ENCODE results near the gene PCDH1.

Gene PCDH1

GRCh38 chr5:141853895-141854626, 24.1 kb downstream of the PCDH1 start:
- no peak for DNase-seq (ENCODE audit: low read depth)

GRCh38 chr5:141852448-141852847, 25.8 kb downstream of the PCDH1 start:
- DNase-seq (ENCODE audit: low read depth), result no peak

- no peak for DNase-seq (ENCODE audit: low read depth)
These were observed 26.9 kb downstream of the PCDH1 start for GRCh38 chr5:141851195-141851874.

- no peak for DNase-seq (ENCODE audit: low read depth)
These were observed 27.4 kb downstream of the PCDH1 start for GRCh38 chr5:141850786-141851185.

GRCh38 chr5:141850244-141850768, 27.9 kb downstream of the PCDH1 start:
- no peak for DNase-seq (ENCODE audit: low read depth)

GRCh38 chr5:141849415-141850243, 28.6 kb downstream of the PCDH1 start:
- no peak for DNase-seq (ENCODE audit: low read depth)

GRCh38 chr5:141848744-141849414, 29.3 kb downstream of the PCDH1 start:
- DNase-seq (ENCODE audit: low read depth), result no peak

- no peak for DNase-seq (ENCODE audit: low read depth)
These were observed 32.2 kb downstream of the PCDH1 start for GRCh38 chr5:141846031-141846430.

- DNase-seq (ENCODE audit: low read depth), result no peak
These were observed 32.8 kb downstream of the PCDH1 start for GRCh38 chr5:141845371-141845851.

- no peak for DNase-seq (ENCODE audit: low read depth)
These were observed 33.7 kb downstream of the PCDH1 start for GRCh38 chr5:141844414-141845097.

- no peak for DNase-seq (ENCODE audit: low read depth)
These were observed 34.9 kb downstream of the PCDH1 start for GRCh38 chr5:141843156-141843927.

- no peak for DNase-seq (ENCODE audit: low read depth)
These were observed 36.6 kb downstream of the PCDH1 start for GRCh38 chr5:141841378-141842180.

- no peak for DNase-seq (ENCODE audit: low read depth)
These were observed 37.3 kb downstream of the PCDH1 start for GRCh38 chr5:141840826-141841360.

- DNase-seq (ENCODE audit: low read depth), result no peak
These were observed 37.9 kb downstream of the PCDH1 start for GRCh38 chr5:141840280-141840812.

- DNase-seq (ENCODE audit: low read depth), result no peak
These were observed 39.1 kb downstream of the PCDH1 start for GRCh38 chr5:141839015-141839513.

GRCh38 chr5:141838326-141839014, 39.7 kb downstream of the PCDH1 start:
- no peak for DNase-seq (ENCODE audit: low read depth)

- DNase-seq (ENCODE audit: low read depth), result no peak
These were observed 42.1 kb downstream of the PCDH1 start for GRCh38 chr5:141835928-141836670.
